Neural cell (in vitro differentiated cells): Measurements from ENCODE around the gene UGT2A2.

Experiments
- EP300 ChIP-seq: fragments of 450-650 bp; conservative IDR thresholded peaks from 2 replicates; pipeline ENCODE4 v1.6.1; 2014; ENCODE audit warnings: antibody characterized with exemption, mild to moderate bottlenecking, moderate library complexity; ENCODE audit not compliant: poor library complexity, severe bottlenecking
- EZH2 ChIP-seq: fragments of 200-600, 300-800 bp; shearing (Covaris generic), sonication (generic); IDR thresholded peaks from 2 replicates; pipeline ENCODE4 v1.6.1; 2014; ENCODE audit warnings: antibody characterized with exemption, low read length, borderline replicate concordance, mild to moderate bottlenecking; ENCODE audit not compliant: insufficient read depth, poor library complexity, severe bottlenecking
- POLR2AphosphoS5 ChIP-seq: IDR thresholded peaks from 2 replicates; pipeline ENCODE4 v1.6.1; 2012
- RAD21 ChIP-seq: fragments of 450-650 bp; conservative IDR thresholded peaks from 2 replicates; pipeline ENCODE4 v1.6.1; 2014; ENCODE audit warnings: antibody characterized with exemption, mild to moderate bottlenecking, moderate library complexity
- TAF1 ChIP-seq: IDR thresholded peaks from 2 replicates; pipeline ENCODE4 v1.6.1; 2012; ENCODE audit warnings: low read depth
- TF ChIP-seq, protein P1 (sequence below): fragments of 450-650 bp; IDR thresholded peaks from 2 replicates; pipeline ENCODE4 v1.5.1; 2014; ENCODE audit warnings: antibody characterized with exemption, mild to moderate bottlenecking, moderate library complexity; ENCODE audit not compliant: poor library complexity, severe bottlenecking
- TF ChIP-seq, protein P2 (sequence below): IDR thresholded peaks from 2 replicates; pipeline ENCODE4 v1.6.1; 2012; ENCODE audit warnings: borderline replicate concordance

DNA sequence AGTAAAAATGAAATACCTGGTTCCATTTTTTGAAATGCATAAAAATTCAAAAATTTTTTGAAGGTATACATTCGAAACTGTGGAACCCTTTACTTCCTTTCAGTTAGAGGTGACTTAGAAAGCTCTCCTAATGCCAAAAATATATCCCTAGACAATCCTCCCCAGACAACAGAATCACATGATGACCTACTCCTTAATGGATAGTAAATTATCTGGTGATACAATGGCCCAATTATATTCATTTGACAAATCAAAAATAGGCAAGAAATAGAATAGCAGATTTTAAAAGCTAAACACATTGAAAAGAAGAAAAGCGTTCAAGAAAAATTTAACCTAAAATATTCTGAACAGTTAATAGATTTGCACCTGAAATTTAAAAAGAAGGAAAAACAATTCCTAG, 3.5 kb upstream of the UGT2A2 start:
- TF ChIP-seq, protein P1, sequence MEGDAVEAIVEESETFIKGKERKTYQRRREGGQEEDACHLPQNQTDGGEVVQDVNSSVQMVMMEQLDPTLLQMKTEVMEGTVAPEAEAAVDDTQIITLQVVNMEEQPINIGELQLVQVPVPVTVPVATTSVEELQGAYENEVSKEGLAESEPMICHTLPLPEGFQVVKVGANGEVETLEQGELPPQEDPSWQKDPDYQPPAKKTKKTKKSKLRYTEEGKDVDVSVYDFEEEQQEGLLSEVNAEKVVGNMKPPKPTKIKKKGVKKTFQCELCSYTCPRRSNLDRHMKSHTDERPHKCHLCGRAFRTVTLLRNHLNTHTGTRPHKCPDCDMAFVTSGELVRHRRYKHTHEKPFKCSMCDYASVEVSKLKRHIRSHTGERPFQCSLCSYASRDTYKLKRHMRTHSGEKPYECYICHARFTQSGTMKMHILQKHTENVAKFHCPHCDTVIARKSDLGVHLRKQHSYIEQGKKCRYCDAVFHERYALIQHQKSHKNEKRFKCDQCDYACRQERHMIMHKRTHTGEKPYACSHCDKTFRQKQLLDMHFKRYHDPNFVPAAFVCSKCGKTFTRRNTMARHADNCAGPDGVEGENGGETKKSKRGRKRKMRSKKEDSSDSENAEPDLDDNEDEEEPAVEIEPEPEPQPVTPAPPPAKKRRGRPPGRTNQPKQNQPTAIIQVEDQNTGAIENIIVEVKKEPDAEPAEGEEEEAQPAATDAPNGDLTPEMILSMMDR, result no peak
- no peak for TF ChIP-seq POLR2AphosphoS5
- TF ChIP-seq RAD21, result no peak
- TF ChIP-seq, protein P2, sequence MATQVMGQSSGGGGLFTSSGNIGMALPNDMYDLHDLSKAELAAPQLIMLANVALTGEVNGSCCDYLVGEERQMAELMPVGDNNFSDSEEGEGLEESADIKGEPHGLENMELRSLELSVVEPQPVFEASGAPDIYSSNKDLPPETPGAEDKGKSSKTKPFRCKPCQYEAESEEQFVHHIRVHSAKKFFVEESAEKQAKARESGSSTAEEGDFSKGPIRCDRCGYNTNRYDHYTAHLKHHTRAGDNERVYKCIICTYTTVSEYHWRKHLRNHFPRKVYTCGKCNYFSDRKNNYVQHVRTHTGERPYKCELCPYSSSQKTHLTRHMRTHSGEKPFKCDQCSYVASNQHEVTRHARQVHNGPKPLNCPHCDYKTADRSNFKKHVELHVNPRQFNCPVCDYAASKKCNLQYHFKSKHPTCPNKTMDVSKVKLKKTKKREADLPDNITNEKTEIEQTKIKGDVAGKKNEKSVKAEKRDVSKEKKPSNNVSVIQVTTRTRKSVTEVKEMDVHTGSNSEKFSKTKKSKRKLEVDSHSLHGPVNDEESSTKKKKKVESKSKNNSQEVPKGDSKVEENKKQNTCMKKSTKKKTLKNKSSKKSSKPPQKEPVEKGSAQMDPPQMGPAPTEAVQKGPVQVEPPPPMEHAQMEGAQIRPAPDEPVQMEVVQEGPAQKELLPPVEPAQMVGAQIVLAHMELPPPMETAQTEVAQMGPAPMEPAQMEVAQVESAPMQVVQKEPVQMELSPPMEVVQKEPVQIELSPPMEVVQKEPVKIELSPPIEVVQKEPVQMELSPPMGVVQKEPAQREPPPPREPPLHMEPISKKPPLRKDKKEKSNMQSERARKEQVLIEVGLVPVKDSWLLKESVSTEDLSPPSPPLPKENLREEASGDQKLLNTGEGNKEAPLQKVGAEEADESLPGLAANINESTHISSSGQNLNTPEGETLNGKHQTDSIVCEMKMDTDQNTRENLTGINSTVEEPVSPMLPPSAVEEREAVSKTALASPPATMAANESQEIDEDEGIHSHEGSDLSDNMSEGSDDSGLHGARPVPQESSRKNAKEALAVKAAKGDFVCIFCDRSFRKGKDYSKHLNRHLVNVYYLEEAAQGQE, result no peak
- TF ChIP-seq TAF1, result no peak
- no peak for TF ChIP-seq EP300
- TF ChIP-seq EZH2, result no peak
